HepG2 (cell line): Measurements from ENCODE around the gene CAMTA1. TPM values are rescaled to one million over a fixed set of nuclear protein-coding genes. Genes with fewer than 3 reads are reported as not detected.

Source experiments
- ATAC-seq: fragments of 200-7000 bp; cut with Tn5 transposase; 3 replicates; pipeline ENCODE4 v1.9.1; 2020; ENCODE audit warnings: mild to moderate bottlenecking, moderate library complexity
- BruUV-seq: library from RNA; stranded (reverse); fragments of 400-500 nt; replicated peaks from 2 replicates; lab custom pipeline; 2021; lab: Mats Ljungman, UMichigan
- CTCF ChIA-PET: fragments of 300-600 bp; formaldehyde crosslinking; extraction: SDS; loops from one replicate; lab custom pipeline; 2021; ENCODE audit warnings: low total read pairs, inconsistent platforms, low intra/inter-chr PET ratio; lab: Yijun Ruan, JAX
- POLR2A ChIA-PET: fragments of 350-600 bp; sonication (Branson Sonifier 250); formaldehyde crosslinking; loops from one replicate; lab custom pipeline; 2020; ENCODE audit warnings: antibody characterized with exemption, inconsistent platforms; lab: Yijun Ruan, JAX
- DNase-seq: peaks from one replicate; pipeline ENCODE4 v3.0.0-alpha.2; 2015; ENCODE audit warnings: low spot score
- FAIRE-seq: peaks from 3 replicates; lab custom pipeline; 2011; peaks lifted over from hg19 to GRCh38; lab: Jason Lieb, UNC
- H2AFZ ChIP-seq: one replicate; pipeline ENCODE4 v1.6.1; 2011; ENCODE audit warnings: low read length, inconsistent platforms
- H3K27ac ChIP-seq: fragments of 300-600 bp; 3 replicates; pipeline ENCODE4 v1.8.0; 2011; ENCODE audit warnings: mixed run types, mild to moderate bottlenecking, mixed read lengths, low read length, inconsistent platforms; ENCODE audit not compliant: insufficient read depth; ENCODE audit errors: extremely low read length
- H3K27me3 ChIP-seq, 2 experiments: fragments of 200-600 bp in 1 of 2; 2 replicates in 1 of 2; 3 replicates in 1 of 2; pipeline versions ENCODE4 v1.6.0 to v1.8.0; 2011; ENCODE audit warnings: low read length in 2 of 2, mild to moderate bottlenecking in 2 of 2, moderate library complexity in 2 of 2, inconsistent platforms in 1 of 2; ENCODE audit not compliant: insufficient read depth in 2 of 2, control insufficient read depth in 1 of 2
- H3K36me3 ChIP-seq, 2 experiments: fragments of 200-600 bp in 1 of 2; replicated peaks in 1 of 2; 2 replicates in 1 of 2; 3 replicates in 1 of 2; pipeline versions ENCODE4 v1.5.1 to v1.8.0; 2011; ENCODE audit warnings: low read length in 2 of 2, inconsistent platforms in 1 of 2; ENCODE audit not compliant: insufficient read depth in 2 of 2, control insufficient read depth in 1 of 2
- H3K4me1 ChIP-seq: 2 replicates; pipeline ENCODE4 v1.5.1; 2012; ENCODE audit warnings: low read length, inconsistent platforms; ENCODE audit not compliant: insufficient read depth
- H3K4me2 ChIP-seq: 2 replicates; pipeline ENCODE4 v1.6.0; 2011; ENCODE audit warnings: low read depth, low read length, inconsistent platforms
- H3K4me3 ChIP-seq, 3 experiments: fragments of 200-600 bp in 1 of 3; sonication (generic), shearing (Covaris generic) in 1 of 3; replicated peaks in 1 of 3; 2 replicates each; pipeline ENCODE4 v1.5.1; 2011 to 2016; ENCODE audit warnings: low read length in 3 of 3, inconsistent platforms in 2 of 3, low read depth in 2 of 3, mild to moderate bottlenecking in 2 of 3, control low read depth in 1 of 3, mixed read lengths in 1 of 3; ENCODE audit not compliant: insufficient read depth in 1 of 3
- H3K79me2 ChIP-seq: one replicate; pipeline ENCODE4 v1.6.1; 2011; ENCODE audit warnings: low read length, inconsistent platforms; ENCODE audit not compliant: insufficient read depth
- H3K9ac ChIP-seq: 2 replicates; pipeline ENCODE4 v1.6.0; 2011; ENCODE audit warnings: mild to moderate bottlenecking, low read depth, low read length, inconsistent platforms; ENCODE audit not compliant: insufficient read depth
- H3K9me3 ChIP-seq: 2 replicates; pipeline ENCODE4 v1.5.1; 2012; ENCODE audit warnings: mild to moderate bottlenecking, low read length
- H4K20me1 ChIP-seq: 2 replicates; pipeline ENCODE4 v1.6.0; 2011; ENCODE audit warnings: inconsistent platforms, mild to moderate bottlenecking, low read length, moderate library complexity; ENCODE audit not compliant: insufficient read depth
- ARNTL ChIP-seq: sonication (generic); formaldehyde crosslinking; IDR thresholded peaks from 2 replicates; pipeline ENCODE4 v1.4.0; 2020; ENCODE audit warnings: mild to moderate bottlenecking, missing genetic modification reagents
- BCL3 ChIP-seq: sonication (generic); formaldehyde crosslinking; IDR thresholded peaks from 2 replicates; pipeline ENCODE4 v1.5.1; 2020; ENCODE audit warnings: mild to moderate bottlenecking, missing genetic modification reagents, moderate library complexity
- HNRNPK ChIP-seq: fragments of 200-400 bp; formaldehyde crosslinking; IDR thresholded peaks from 2 replicates; pipeline ENCODE4 v1.6.1; 2018; ENCODE audit warnings: low read length, low read depth, moderate library complexity, mild to moderate bottlenecking; ENCODE audit not compliant: poor library complexity, severe bottlenecking
- HOXA7 ChIP-seq: sonication (generic); formaldehyde crosslinking; IDR thresholded peaks from 2 replicates; pipeline ENCODE4 v1.8.1; 2022; ENCODE audit warnings: mild to moderate bottlenecking, missing genetic modification reagents, moderate library complexity
- KLF11 ChIP-seq: IDR thresholded peaks from 2 replicates; pipeline ENCODE4 v1.6.1; 2016; ENCODE audit warnings: missing compliant biosample characterization
- MAFF ChIP-seq: IDR thresholded peaks from 2 replicates; pipeline ENCODE4 v1.6.1; 2011; ENCODE audit warnings: low read depth, low read length, improper control_type of control experiment
- MAFK ChIP-seq, 2 experiments: IDR thresholded peaks in 1 of 2; conservative IDR thresholded peaks in 1 of 2; 2 replicates each; pipeline ENCODE4 v1.6.1; 2011; ENCODE audit warnings: improper control_type of control experiment in 2 of 2, low read length in 2 of 2
- NR2F1 ChIP-seq, 2 experiments: fragments of 450-650 bp in 1 of 2; formaldehyde crosslinking in 1 of 2; IDR thresholded peaks; 2 replicates each; pipeline versions ENCODE4 v1.5.0 to v1.6.1; 2016 to 2020; ENCODE audit warnings: mild to moderate bottlenecking in 1 of 2, missing compliant biosample characterization in 1 of 2, missing genetic modification reagents in 1 of 2, moderate library complexity in 1 of 2
- SAFB2 ChIP-seq: sonication (generic); formaldehyde crosslinking; IDR thresholded peaks from 2 replicates; pipeline ENCODE4 v1.5.1; 2020; ENCODE audit warnings: missing genetic modification reagents, low read depth, mild to moderate bottlenecking, borderline replicate concordance
- TP53 ChIP-seq: sonication (generic); formaldehyde crosslinking; conservative IDR thresholded peaks from 2 replicates; pipeline ENCODE4 v1.4.0; 2020; ENCODE audit warnings: missing genetic modification reagents
- ZNF441 ChIP-seq: sonication (generic); formaldehyde crosslinking; IDR thresholded peaks from 2 replicates; pipeline ENCODE4 v1.7.0; 2021; ENCODE audit warnings: missing genetic modification reagents, borderline replicate concordance
- ZNF576 ChIP-seq: sonication (generic); formaldehyde crosslinking; IDR thresholded peaks from 2 replicates; pipeline ENCODE4 v1.4.0; 2020; ENCODE audit warnings: mild to moderate bottlenecking, missing genetic modification reagents
- WGBS: methylation state at CpG from one replicate; pipeline ENCODE4 v1.1.6; 2017; ENCODE audit warnings: low lambda C conversion rate; 5-methylcytosine and 5-hydroxymethylcytosine counted together
- in situ Hi-C: cut with HindIII; loops from 2 replicates; pipeline ENCODE4 v1.10.0; 2017; ENCODE audit warnings: low pct_unique_long_range_greater_than_20kb; ENCODE audit not compliant: extremely low pct_ligation_motif_present
- intact Hi-C: fragments of 100-400 bp; cut with micrococcal nuclease; formaldehyde crosslinking; loops from one replicate; pipeline ENCODE4 v1.10.0; 2022; ENCODE audit not compliant: unreplicated experiment
- polyA plus RNA-seq, 8 experiments: library from polyadenylated mRNA; depleted of rRNA in 3 of 8; stranded (reverse) in 7 of 8; unstranded in 1 of 8; fragments of >200 nt; fragmentation: Illumina TruSeq in 4 of 8; extraction: Trizol in 4 of 8; gene quantifications; 2 replicates each; pipeline versions ENCODE4 v1.2.1 to v1.2.3, GENCODE V29; 2011 to 2016; ENCODE audit warnings: low read depth in 4 of 8, missing spikeins in 1 of 8, mixed read lengths in 1 of 8; ENCODE audit not compliant: insufficient read depth in 1 of 8
- total RNA-seq, 5 experiments: library from RNA; depleted of rRNA; stranded (reverse); fragments of >200 nt; fragmentation: Illumina TruSeq; extraction: Trizol; gene quantifications; 2 replicates each; pipeline ENCODE4 v1.2.3, GENCODE V29; 2016; ENCODE audit warnings: low read depth in 1 of 5

The CAMTA1 gene
- total and polyA plus RNA-seq, 2 of the 13 experiments (the other 11 are each of a cell fraction or from before 2014, with no cell fraction given), result 25.0 to 36.4 TPM

- no peak for TF ChIP-seq ZNF576 (CRISPR knock-in tag)
- no peak for TF ChIP-seq ZNF441
- TF ChIP-seq ARNTL (CRISPR knock-in tag), result no peak
- no peak for TF ChIP-seq NR2F1 (CRISPR knock-in tag; IDR thresholded peaks at IDR 0.05)
- TF ChIP-seq HNRNPK, result no peak
Measured at GRCh38 chr1:7335224-7335879, 550.1 kb downstream of the CAMTA1 start (continued).

- Histone ChIP-seq H3K4me2 (no peak overlapping the region), H3K4me1 (no peaks in the 10 kb centered on the region), H3K9ac (no peak overlapping the region), H4K20me1 (no peaks in the 10 kb centered on the region), H3K79me2 (no peaks in the 10 kb centered on the region), H2AFZ (no peak overlapping the region), H3K36me3 (no peaks in the 10 kb centered on the region), H3K27ac (no peak overlapping the region), H3K4me3 (no peak overlapping the region), H3K27me3 (peaks cover 0 to 3% of the 10 kb centered on the region in 2 experiments; a peak in 2 of 5 replicates), H3K9me3 (no peaks in the 10 kb centered on the region)
- ATAC-seq (no peak), FAIRE-seq (no peak), DNase-seq (no peak)
- BruUV-seq, result no TSS peak
- ChIA-PET CTCF (no interaction called here), POLR2A (no interaction called here)
- intact Hi-C loops, result no loop called here
- WGBS, result 5% methylated on average over 7 of the region's 7 CpGs
- in situ Hi-C loops, result no loop called here
- TF ChIP-seq BCL3 (no peak), HOXA7 (CRISPR knock-in tag) (no peak), KLF11 (no peak), MAFF (peak; percentile 24; the same call in 1 of the 2 replicates), MAFK (conservative IDR thresholded peaks at IDR 0.05 in 1 of 2, IDR thresholded peaks at IDR 0.05 in 1 of 2; ENCODE audit: low read length in 2 of 2) (peak; percentile 44 to 56), TP53 (CRISPR knock-in tag) (no peak), SAFB2 (CRISPR knock-in tag) (no peak)
Measured at GRCh38 chr1:7338439-7338838, 553.2 kb downstream of the CAMTA1 start.
